Heart left ventricle (tissue), 13 donors: Measurements from ENCODE around the gene YY1AP1.

Source experiments
- POLR2A ChIP-seq, 2 donors: fragments of 450-650 bp; IDR thresholded peaks; one replicate each; pipeline ENCODE4 v1.6.1; 2017; ENCODE audit warnings: antibody characterized with exemption in 2 of 2, mild to moderate bottlenecking in 2 of 2, moderate library complexity in 2 of 2
- TF ChIP-seq, protein P1 (sequence below), 12 donors: fragments of 200-600 bp; sonication (generic) in 4 of 12; IDR thresholded peaks; one replicate each; pipeline versions ENCODE4 v1.5.0 to v1.8.0; 2018 to 2022; ENCODE audit warnings: antibody characterized with exemption in 12 of 12, mild to moderate bottlenecking in 5 of 12
- donor health status: ischemic (EF 13 %, LVEDD 7.1; RV severe dilation, severe dysfunction).
- donor health status: DM: no; HTN: yes; CAD: no.
- donor health status: DM: no; HTN: no; CAD: no.
- donor health status: ischemic (EF 25% LVEDD 6.9; RV normal size, moderate dysfunction).
- donor health status: ischemic (EF 25% LVEDD 5.7; RV mildly dilated, moderate dysfunction).
- donor health status: ischemic (EF 35%, LVEDD 5.7; RV mildly dilated, moderate dysfunction).
- donor health status: nonischemic (EF 11% LVEDD 7.7; RV severe dilation, severe dysfunction).
- donor health status: DM: yes; HTN: yes; CAD: no.
- donor health status: PGD.
- donor health status: ischemic (EF 29% LVEDD 5.4; RV normal size, mild dysfunction).
- donor health status: nonischemic (EF 23%, LVEDD 6.1; RV moderate dilation, normal function).

DNA sequence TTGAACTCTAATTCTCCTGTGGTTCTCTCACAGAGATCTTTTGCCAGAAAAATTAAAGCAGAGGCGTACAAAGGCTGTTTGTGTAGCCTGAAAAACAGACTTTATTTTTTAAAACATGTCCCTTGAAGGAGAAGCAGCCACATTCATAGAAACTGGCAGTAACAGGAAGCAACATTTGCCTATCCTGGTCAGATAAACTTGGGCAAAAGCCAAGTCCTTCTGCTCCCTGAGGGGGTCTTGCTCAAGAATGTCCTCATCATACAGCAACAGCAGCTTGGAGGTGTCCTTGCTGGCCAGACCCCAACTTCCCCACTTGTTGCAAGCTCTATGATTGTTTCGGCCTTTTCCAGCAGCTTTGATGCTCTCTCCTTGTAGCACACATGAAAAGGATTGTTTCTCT is 42.3 kb downstream of the YY1AP1 start:
- TF ChIP-seq, protein P1, sequence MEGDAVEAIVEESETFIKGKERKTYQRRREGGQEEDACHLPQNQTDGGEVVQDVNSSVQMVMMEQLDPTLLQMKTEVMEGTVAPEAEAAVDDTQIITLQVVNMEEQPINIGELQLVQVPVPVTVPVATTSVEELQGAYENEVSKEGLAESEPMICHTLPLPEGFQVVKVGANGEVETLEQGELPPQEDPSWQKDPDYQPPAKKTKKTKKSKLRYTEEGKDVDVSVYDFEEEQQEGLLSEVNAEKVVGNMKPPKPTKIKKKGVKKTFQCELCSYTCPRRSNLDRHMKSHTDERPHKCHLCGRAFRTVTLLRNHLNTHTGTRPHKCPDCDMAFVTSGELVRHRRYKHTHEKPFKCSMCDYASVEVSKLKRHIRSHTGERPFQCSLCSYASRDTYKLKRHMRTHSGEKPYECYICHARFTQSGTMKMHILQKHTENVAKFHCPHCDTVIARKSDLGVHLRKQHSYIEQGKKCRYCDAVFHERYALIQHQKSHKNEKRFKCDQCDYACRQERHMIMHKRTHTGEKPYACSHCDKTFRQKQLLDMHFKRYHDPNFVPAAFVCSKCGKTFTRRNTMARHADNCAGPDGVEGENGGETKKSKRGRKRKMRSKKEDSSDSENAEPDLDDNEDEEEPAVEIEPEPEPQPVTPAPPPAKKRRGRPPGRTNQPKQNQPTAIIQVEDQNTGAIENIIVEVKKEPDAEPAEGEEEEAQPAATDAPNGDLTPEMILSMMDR (IDR thresholded peaks at IDR 0.05) = no peak
- no peak for TF ChIP-seq POLR2A (IDR thresholded peaks at IDR 0.05)
